WERI-Rb-1 (cell line): ENCODE results near the gene PLA2G10.
"Not testable (repeated sequence)": the region's sequence is repeated elsewhere in the genome, so short reads cannot be mapped to it uniquely, and the experiment has no call there.

Experiments used
- DNase-seq: peaks from one replicate; pipeline ENCODE4 v3.0.0-alpha.2; 2020
- H3K27ac ChIP-seq: fragments of 250-450 bp; sonication (Bioruptor Pico); 2 replicates; pipeline ENCODE4 v1.5.1; 2020; ENCODE audit warnings: mild to moderate bottlenecking, moderate library complexity
- H3K27me3 ChIP-seq: fragments of 250-450 bp; sonication (Bioruptor Pico); 2 replicates; pipeline ENCODE4 v1.5.1; 2021; ENCODE audit warnings: mild to moderate bottlenecking, low read depth, moderate library complexity; ENCODE audit not compliant: insufficient read depth, severe bottlenecking
- H3K36me3 ChIP-seq: fragments of 250-450 bp; sonication (Bioruptor Pico); 2 replicates; pipeline ENCODE4 v1.5.1; 2020; ENCODE audit warnings: mild to moderate bottlenecking, moderate library complexity
- H3K4me3 ChIP-seq: 2 replicates; pipeline ENCODE4 v1.5.1; 2011; ENCODE audit warnings: low read depth, mild to moderate bottlenecking, control low read depth, low read length
- H3K9me3 ChIP-seq: fragments of 250-450 bp; sonication (Bioruptor Pico); 2 replicates; pipeline ENCODE4 v1.5.1; 2021; ENCODE audit warnings: mild to moderate bottlenecking, moderate library complexity; ENCODE audit not compliant: severe bottlenecking
- CTCF ChIP-seq: IDR thresholded peaks from 2 replicates; pipeline ENCODE4 v1.5.1; 2011; ENCODE audit warnings: low read depth, mild to moderate bottlenecking, control low read depth, inconsistent platforms, low read length

PLA2G10 gene

GRCh38 chr16:14682121-14682520 lies 12.0 kb downstream of the PLA2G10 start:
- no peak for DNase-seq
- no peaks in the 10 kb centered on the region for H3K9me3 ChIP-seq
- no peaks in the 10 kb centered on the region for H3K36me3 ChIP-seq
- H3K4me3 ChIP-seq, result no peak overlapping the region
- TF ChIP-seq CTCF, result no peak
- H3K27me3 ChIP-seq, result no peaks in the 10 kb centered on the region
- no peak overlapping the region for H3K27ac ChIP-seq

- no peaks in the 10 kb centered on the region for H3K27me3 ChIP-seq
- TF ChIP-seq CTCF, result no peak
- no peaks in the 10 kb centered on the region for H3K9me3 ChIP-seq
- H3K4me3 ChIP-seq, result no peak overlapping the region
- no peak overlapping the region for H3K27ac ChIP-seq
- DNase-seq, result no peak
- no peaks in the 10 kb centered on the region for H3K36me3 ChIP-seq
These were observed 13.0 kb downstream of the PLA2G10 start for GRCh38 chr16:14681115-14681514.

- not testable (repeated sequence) for DNase-seq, H3K27ac ChIP-seq, H3K4me3 ChIP-seq, H3K27me3 ChIP-seq, H3K36me3 ChIP-seq, H3K9me3 ChIP-seq
These were observed 13.7 kb downstream of the PLA2G10 start for GRCh38 chr16:14680396-14680795.

- H3K36me3 ChIP-seq, result no peaks in the 10 kb centered on the region
- no peak overlapping the region for H3K27ac ChIP-seq
- no peaks in the 10 kb centered on the region for H3K9me3 ChIP-seq
- DNase-seq, result no peak
- TF ChIP-seq CTCF, result no peak
- H3K4me3 ChIP-seq, result no peak overlapping the region
- H3K27me3 ChIP-seq, result no peaks in the 10 kb centered on the region
These were observed 15.2 kb downstream of the PLA2G10 start for GRCh38 chr16:14678748-14679497.

GRCh38 chr16:14677627-14678026 lies 16.5 kb downstream of the PLA2G10 start:
- H3K27ac ChIP-seq, result no peak overlapping the region
- no peaks in the 10 kb centered on the region for H3K9me3 ChIP-seq
- no peak overlapping the region for H3K4me3 ChIP-seq
- H3K36me3 ChIP-seq, result no peaks in the 10 kb centered on the region
- no peak for TF ChIP-seq CTCF
- no peak for DNase-seq
- H3K27me3 ChIP-seq, result no peaks in the 10 kb centered on the region

- DNase-seq, result no peak
- Histone ChIP-seq H3K36me3 (no peaks in the 10 kb centered on the region), H3K4me3 (no peak overlapping the region), H3K9me3 (no peaks in the 10 kb centered on the region), H3K27ac (no peak overlapping the region), H3K27me3 (no peaks in the 10 kb centered on the region)
- TF ChIP-seq CTCF, result no peak
These were observed 17.5 kb downstream of the PLA2G10 start for GRCh38 chr16:14676633-14677032.
